K562 (cell line): ENCODE measurements around the gene MBOAT7. TPM values are rescaled to one million over a fixed set of nuclear protein-coding genes. Genes with fewer than 3 reads are reported as not detected.

Experiments used
- BACH1 ChIP-seq: fragments of 200-800 bp; sonication (Bioruptor generic); IDR thresholded peaks from 2 replicates; pipeline ENCODE4 v1.6.1; 2016; ENCODE audit warnings: missing genetic modification characterization, missing compliant biosample characterization
- BRD4 ChIP-seq: fragments of 200-600 bp; sonication (generic); IDR thresholded peaks from 2 replicates; pipeline ENCODE4 v1.6.1; 2017; ENCODE audit warnings: inconsistent platforms
- CEBPB ChIP-seq: fragments of 450-650 bp; IDR thresholded peaks from 2 replicates; pipeline ENCODE4 v1.6.1; 2016; ENCODE audit warnings: missing genetic modification characterization, missing compliant biosample characterization
- IFI16 ChIP-seq: fragments of 250-450 bp; sonication (Bioruptor Pico); IDR thresholded peaks from 2 replicates; pipeline ENCODE4 v2.1.2; 2022; ENCODE audit warnings: mild to moderate bottlenecking, inconsistent platforms
- JUND ChIP-seq, 2 experiments: IDR thresholded peaks; 2 replicates in 1 of 2; 3 replicates in 1 of 2; pipeline ENCODE4 v1.6.1; 2011; ENCODE audit warnings: borderline replicate concordance in 2 of 2, low read depth in 2 of 2, low read length in 2 of 2, improper control_type of control experiment in 1 of 2, missing biosample characterization in 1 of 2, missing genetic modification characterization in 1 of 2, missing genetic modification reagents in 1 of 2
- KDM1A ChIP-seq, 2 experiments: fragments of 450-650 bp; IDR thresholded peaks; 2 replicates each; pipeline ENCODE4 v1.6.1; 2016; ENCODE audit warnings: mild to moderate bottlenecking in 2 of 2
- NONO ChIP-seq, 2 experiments: fragments of 200-400 bp in 1 of 2; fragments of 450-650 bp in 1 of 2; formaldehyde crosslinking in 1 of 2; IDR thresholded peaks; 2 replicates each; pipeline ENCODE4 v1.6.1; 2017; ENCODE audit warnings: low read depth in 2 of 2, mild to moderate bottlenecking in 2 of 2, moderate library complexity in 2 of 2, low read length in 1 of 2
- PCBP2 ChIP-seq: fragments of 200-400 bp; formaldehyde crosslinking; IDR thresholded peaks from 2 replicates; pipeline ENCODE4 v1.6.1; 2018; ENCODE audit warnings: low read length, low read depth, mild to moderate bottlenecking, moderate library complexity; ENCODE audit not compliant: poor library complexity, severe bottlenecking
- RBFOX2 ChIP-seq: fragments of 200-400 bp; formaldehyde crosslinking; IDR thresholded peaks from 2 replicates; pipeline ENCODE4 v1.6.1; 2017; ENCODE audit warnings: low read depth, mild to moderate bottlenecking, low read length, moderate library complexity
- RNF2 ChIP-seq: sonication (generic); IDR thresholded peaks from 2 replicates; pipeline ENCODE4 v1.6.1; 2016
- SMAD2 ChIP-seq: fragments of 150-350 bp; IDR thresholded peaks from 2 replicates; pipeline ENCODE4 v1.6.1; 2014; ENCODE audit warnings: low read depth, mild to moderate bottlenecking, low read length
- TBP ChIP-seq: optimal IDR thresholded peaks from 2 replicates; pipeline ENCODE3; 2011; ENCODE audit warnings: low read depth, low read length, improper control_type of control experiment
- XRCC3 ChIP-seq: fragments of 450-650 bp; IDR thresholded peaks from 2 replicates; pipeline ENCODE4 v1.6.1; 2017; ENCODE audit warnings: mild to moderate bottlenecking, moderate library complexity
- XRCC5 ChIP-seq: fragments of 200-400 bp; formaldehyde crosslinking; IDR thresholded peaks from 2 replicates; pipeline ENCODE4 v1.6.1; 2017; ENCODE audit warnings: low read depth, mild to moderate bottlenecking, low read length
- ZKSCAN3 ChIP-seq: fragments of 250-450 bp; sonication (Bioruptor Pico); IDR thresholded peaks from 2 replicates; pipeline ENCODE4 v1.4.0; 2020
- ZNF584 ChIP-seq: fragments of 200-800 bp; sonication (Bioruptor generic); IDR thresholded peaks from 2 replicates; pipeline ENCODE4 v1.6.1; 2016; ENCODE audit warnings: low read depth, mild to moderate bottlenecking, missing genetic modification characterization, missing compliant biosample characterization
- ZSCAN29 ChIP-seq: fragments of 450-650 bp; IDR thresholded peaks from 2 replicates; pipeline ENCODE4 v1.6.1; 2017
- polyA plus RNA-seq, 8 experiments: library from polyadenylated mRNA; depleted of rRNA in 4 of 8; stranded (reverse) in 5 of 8; unstranded in 3 of 8; fragments of >200 nt; fragmentation: Nextera tagmentation in 2 of 8; fragmentation: Illumina TruSeq in 1 of 8; extraction: Ambion mirVana in 2 of 8; extraction: Trizol in 1 of 8; gene quantifications; 2 replicates each; pipeline versions ENCODE4 v1.2.1 to v1.2.3, GENCODE V29; 2011 to 2014; ENCODE audit warnings: inconsistent platforms in 1 of 8, missing spikeins in 1 of 8
- total RNA-seq, 7 experiments: library from RNA; depleted of rRNA in 6 of 7; stranded (reverse); fragments of >200 nt in 6 of 7; fragmentation: Illumina TruSeq in 2 of 7; extraction: Trizol in 2 of 7; gene quantifications; 2 replicates each; pipeline versions ENCODE4 v1.2.1 to v1.2.3, GENCODE V29; 2011 to 2021; ENCODE audit warnings: low replicate concordance in 1 of 7
- TF ChIP-seq, protein P1 (sequence below), 2 experiments: IDR thresholded peaks in 1 of 2; conservative IDR thresholded peaks in 1 of 2; 2 replicates each; pipeline ENCODE4 v1.6.1; 2016; ENCODE audit warnings: low read depth in 2 of 2, mild to moderate bottlenecking in 1 of 2, missing compliant biosample characterization in 1 of 2, missing genetic modification characterization in 1 of 2, moderate library complexity in 1 of 2
- TF ChIP-seq, protein P2 (sequence below): fragments of 250-450 bp; sonication (Bioruptor Pico); IDR thresholded peaks from 2 replicates; pipeline ENCODE4 v1.8.0; 2022; ENCODE audit warnings: moderate library complexity, mild to moderate bottlenecking, inconsistent platforms
- TF ChIP-seq, protein P3 (sequence below): sonication (generic); formaldehyde crosslinking; IDR thresholded peaks from 2 replicates; pipeline ENCODE4 v1.8.0; 2022; ENCODE audit warnings: mild to moderate bottlenecking, missing genetic modification reagents, borderline replicate concordance

The MBOAT7 gene
- total and polyA plus RNA-seq, 9 of the 15 experiments (the other 6 are each of a cell fraction or from before 2014, with no cell fraction given), result 1.4 to 153 (median 56.1) TPM

DNA sequence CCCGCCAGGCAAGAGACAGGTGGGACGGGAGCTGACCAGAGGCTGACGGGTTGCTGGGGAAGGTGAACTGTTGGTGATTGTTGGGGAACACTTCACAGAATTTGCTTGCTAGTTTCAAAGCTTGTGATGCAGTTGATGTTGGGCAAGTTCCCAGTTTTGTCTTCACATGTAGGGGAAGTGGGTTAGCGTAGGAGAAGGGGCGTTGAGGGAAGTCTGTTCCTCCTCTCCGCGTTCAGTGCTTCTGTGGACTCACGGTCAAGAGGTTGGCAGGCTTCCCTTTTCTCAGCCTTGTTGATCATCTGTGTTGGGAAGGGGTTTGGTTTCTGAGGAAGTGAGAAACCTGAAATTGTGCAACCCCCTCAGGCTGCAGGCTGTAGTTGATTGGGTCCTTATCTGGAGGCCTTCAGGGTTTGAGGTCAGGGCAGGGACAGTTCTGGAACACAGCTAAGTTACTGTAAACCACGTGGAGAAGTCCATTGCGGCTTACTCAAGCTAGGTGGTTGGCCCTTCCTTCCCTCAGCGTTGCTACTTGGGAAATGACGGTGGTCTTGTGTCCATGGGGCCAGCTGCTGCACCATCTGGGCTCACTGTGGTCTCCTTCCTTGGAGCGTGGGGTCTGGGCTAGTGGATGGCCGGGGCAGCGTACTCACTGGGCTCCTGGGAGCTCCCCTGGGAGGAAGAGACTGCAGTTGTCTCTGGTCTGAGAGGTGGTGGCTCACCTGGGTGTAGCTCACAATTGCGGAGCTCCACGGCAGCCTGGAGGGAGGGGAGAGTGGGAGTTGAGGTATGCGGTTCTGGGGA is 18.8 kb upstream of the MBOAT7 start (continued):
- TF ChIP-seq SMAD2 (no peak), TBP (no peak), ZKSCAN3 (no peak), NONO (IDR thresholded peaks at IDR 0.05; ENCODE audit: low read depth in 2 of 2, low read length in 1 of 2) (peak in 1 of 2 experiments; percentile 49; a peak in 2 of 4 replicates), RNF2 (peak; percentile 97), IFI16 (no peak), RBFOX2 (peak; percentile 63), XRCC5 (no peak), BRD4 (no peak), XRCC3 (no peak), CEBPB (tag) (peak; percentile 100), JUND (IDR thresholded peaks at IDR 0.05; ENCODE audit: borderline replicate concordance, low read depth, low read length) (peak; percentile 82), JUND (tag; IDR thresholded peaks at IDR 0.05; ENCODE audit: borderline replicate concordance, low read depth, low read length) (peak; percentile 79; the same call in 2 of the 3 replicates), ZNF584 (CRISPR knock-in tag) (peak; percentile 17; the same call in 1 of the 2 replicates), KDM1A (IDR thresholded peaks at IDR 0.05) (peak; percentile 78 to 84), ZSCAN29 (no peak; the same call in 1 of the 2 replicates), BACH1 (tag) (peak; percentile 70; the same call in 1 of the 2 replicates), PCBP2 (no peak)
- TF ChIP-seq, protein P1, sequence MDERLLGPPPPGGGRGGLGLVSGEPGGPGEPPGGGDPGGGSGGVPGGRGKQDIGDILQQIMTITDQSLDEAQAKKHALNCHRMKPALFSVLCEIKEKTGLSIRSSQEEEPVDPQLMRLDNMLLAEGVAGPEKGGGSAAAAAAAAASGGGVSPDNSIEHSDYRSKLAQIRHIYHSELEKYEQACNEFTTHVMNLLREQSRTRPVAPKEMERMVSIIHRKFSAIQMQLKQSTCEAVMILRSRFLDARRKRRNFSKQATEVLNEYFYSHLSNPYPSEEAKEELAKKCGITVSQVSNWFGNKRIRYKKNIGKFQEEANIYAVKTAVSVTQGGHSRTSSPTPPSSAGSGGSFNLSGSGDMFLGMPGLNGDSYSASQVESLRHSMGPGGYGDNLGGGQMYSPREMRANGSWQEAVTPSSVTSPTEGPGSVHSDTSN (CRISPR knock-in tag; IDR thresholded peaks at IDR 0.05; ENCODE audit: low read depth), result no peak
- TF ChIP-seq, protein P1 (tag; conservative IDR thresholded peaks at IDR 0.05; ENCODE audit: low read depth), result no peak
- TF ChIP-seq, protein P2, sequence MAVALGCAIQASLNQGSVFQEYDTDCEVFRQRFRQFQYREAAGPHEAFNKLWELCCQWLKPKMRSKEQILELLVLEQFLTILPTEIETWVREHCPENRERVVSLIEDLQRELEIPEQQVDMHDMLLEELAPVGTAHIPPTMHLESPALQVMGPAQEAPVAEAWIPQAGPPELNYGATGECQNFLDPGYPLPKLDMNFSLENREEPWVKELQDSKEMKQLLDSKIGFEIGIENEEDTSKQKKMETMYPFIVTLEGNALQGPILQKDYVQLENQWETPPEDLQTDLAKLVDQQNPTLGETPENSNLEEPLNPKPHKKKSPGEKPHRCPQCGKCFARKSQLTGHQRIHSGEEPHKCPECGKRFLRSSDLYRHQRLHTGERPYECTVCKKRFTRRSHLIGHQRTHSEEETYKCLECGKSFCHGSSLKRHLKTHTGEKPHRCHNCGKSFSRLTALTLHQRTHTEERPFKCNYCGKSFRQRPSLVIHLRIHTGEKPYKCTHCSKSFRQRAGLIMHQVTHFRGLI (CRISPR knock-in tag), result 0 out of 2 replicates have a peak, but pooled peaks have one; percentile 41
- TF ChIP-seq, protein P3, sequence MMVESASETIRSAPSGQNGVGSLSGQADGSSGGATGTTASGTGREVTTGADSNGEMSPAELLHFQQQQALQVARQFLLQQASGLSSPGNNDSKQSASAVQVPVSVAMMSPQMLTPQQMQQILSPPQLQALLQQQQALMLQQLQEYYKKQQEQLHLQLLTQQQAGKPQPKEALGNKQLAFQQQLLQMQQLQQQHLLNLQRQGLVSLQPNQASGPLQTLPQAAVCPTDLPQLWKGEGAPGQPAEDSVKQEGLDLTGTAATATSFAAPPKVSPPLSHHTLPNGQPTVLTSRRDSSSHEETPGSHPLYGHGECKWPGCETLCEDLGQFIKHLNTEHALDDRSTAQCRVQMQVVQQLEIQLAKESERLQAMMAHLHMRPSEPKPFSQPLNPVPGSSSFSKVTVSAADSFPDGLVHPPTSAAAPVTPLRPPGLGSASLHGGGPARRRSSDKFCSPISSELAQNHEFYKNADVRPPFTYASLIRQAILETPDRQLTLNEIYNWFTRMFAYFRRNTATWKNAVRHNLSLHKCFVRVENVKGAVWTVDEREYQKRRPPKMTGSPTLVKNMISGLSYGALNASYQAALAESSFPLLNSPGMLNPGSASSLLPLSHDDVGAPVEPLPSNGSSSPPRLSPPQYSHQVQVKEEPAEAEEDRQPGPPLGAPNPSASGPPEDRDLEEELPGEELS, result no peak
